Measurements from ENCODE around the gene LARGE1.
"Not testable (repeated sequence)": the region's sequence is repeated elsewhere in the genome, so short reads cannot be mapped to it uniquely, and the experiment has no call there.

The LARGE1 gene

DNA sequence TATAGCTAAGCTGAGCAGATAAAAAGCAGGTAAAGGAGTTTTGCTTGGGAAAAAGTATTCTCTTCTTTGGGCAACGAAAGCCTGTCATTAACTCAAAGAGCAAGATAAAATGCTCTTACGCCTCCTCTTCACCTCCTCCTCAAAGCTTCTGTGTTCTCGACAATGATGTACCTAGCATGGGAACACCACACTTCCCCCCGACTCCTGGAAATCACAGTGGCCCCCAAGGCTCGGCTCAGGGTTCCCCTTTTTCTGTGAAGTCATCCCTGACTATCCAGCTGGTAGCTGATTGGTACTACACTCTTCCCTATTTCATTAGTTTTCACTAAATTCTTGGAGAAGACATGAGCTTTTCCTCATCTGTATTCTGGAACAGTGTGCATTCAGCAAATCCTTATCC is 336.1 kb downstream of the LARGE1 start:
- DNase-seq, result no peak

DNA sequence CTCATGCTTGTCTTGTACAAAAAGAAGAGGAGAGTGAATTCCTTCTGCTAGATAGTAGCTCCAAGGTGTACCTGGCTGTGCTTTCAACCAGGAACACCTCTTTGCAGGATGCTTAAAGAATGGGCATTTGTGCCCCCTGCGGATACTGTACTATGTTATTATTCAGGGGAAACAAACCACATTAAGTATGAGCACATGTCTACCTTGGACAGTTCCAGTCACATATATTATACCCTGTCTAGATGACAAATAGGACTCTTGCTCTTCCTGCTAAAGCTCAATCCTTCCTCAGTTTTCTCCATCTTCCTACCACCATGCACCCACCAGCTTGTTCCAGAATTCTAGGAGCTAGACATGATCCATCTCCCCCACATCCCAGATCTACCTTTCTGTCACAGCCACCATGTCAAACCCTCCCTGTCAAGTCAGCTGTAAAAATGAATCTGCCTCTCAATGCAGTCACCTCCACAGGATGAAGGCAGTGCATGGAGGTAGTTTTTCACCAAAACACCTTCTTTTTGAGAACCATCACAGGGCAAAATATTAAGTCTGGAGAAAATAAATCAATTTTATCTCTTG is 337.4 kb downstream of the LARGE1 start:
- DNase-seq, result no peak

DNA sequence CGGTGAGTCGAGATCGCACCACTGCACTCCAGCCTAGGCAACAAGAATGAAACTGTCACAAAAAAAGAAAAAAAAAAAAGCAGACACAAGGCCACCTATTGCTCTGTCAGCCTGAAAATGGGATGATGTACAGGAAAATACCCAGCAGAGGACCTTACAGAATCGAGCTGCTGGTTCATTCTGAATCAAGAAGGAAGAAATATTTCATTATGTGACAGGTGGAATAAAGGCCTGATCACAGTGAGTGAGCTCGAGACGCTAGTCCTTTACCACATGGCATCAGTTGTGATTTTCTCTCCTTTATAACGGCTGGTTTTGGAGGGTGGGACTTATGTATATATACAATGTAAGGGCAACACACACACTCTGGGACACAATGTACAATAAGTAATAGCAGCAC is 340.0 kb downstream of the LARGE1 start:
- DNase-seq, result no peak

DNA sequence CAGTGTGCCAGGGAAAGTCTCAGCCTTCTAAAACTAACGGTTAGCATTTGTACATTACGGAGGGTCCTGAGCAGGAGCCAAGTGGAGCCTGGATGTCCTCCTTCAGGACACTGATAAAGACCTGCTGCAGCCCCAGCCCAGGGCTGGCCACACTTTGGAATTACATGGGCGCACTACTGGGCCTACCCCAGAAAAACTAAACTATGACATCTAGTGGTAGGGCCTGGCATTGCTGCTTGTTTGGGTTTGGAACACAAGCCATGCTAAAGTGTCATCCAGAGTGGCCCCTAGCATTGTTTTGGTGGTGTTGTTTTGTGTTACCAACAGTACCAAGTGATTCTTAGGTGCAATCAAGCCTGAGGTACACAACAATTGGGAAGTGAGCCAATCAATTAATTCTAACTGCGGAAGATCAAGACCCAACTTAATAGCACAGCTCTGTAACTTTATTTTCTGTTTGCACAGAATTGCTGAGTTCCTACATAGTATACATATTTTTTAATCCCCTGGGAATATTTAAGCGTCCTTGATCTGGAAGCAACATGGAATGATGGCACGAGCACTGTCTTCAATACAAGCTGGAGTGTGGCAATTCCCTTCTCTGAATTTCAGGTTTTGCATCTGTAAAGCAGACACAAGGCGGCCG is 340.7 kb downstream of the LARGE1 start:
- peak; percentile 34 to 49 for DNase-seq

DNA sequence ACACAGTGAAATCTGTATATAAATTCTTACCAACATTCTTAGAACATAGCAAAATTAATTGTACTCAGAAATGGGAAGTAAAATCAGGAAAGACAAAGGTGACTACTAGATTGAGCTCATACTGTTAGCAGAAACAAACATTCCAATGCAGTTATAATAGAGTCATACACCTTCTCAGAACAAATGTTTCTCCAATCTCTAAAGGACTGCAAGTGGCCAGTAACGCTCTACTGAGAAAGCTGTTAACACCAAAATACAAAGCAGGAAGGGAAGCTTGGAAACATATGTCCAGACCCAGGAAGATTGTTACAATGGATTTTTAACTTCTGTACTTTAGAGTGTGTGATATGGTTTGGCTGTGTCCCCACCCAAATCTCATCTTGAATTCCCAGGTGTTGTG is 341.5 kb downstream of the LARGE1 start:
- no peak for DNase-seq

DNA sequence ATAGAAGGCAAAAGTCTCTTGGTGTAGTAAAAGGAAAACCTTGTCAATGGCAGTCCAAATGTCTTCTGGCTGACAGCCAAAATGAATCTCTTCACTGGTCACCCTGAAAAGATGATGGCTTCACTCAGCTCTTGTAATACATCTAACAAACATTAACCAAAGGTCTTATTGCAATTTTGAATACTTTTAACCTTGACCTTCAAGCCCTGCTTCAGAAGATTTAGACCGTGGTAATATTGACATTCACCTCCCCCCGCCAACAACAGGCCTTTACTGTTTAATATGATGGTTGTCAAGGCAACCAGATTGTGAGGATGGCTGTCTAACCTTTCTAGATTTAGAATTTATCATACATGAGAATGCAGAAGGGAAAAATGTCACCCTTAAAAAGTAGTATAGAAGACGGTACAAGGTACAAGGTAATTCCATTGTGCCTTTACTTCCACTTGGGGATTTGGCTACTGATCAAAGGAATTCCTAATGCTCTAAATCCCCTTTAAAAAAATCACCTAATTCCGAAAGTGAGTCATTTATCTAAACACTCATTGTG is 342.3 kb downstream of the LARGE1 start:
- DNase-seq, result no peak

DNA sequence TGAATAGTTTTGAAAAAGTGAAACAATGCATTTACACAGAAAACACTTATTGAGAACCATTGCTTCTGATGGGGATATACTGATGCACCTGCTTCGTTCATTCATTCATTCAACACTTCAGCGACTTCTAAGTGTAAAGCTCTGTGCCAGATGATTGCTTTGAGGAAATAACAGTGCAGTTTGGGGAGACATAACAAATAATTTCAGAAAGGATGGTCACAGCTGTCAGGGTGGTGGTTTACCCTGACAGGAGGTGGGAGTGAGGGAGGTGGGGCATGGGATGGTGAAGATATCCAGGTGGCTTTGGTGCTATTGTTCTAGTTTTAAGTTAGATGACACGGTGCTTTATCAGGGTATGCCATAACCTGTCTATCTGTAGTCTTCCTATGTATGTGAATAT is 344.1 kb downstream of the LARGE1 start:
- no peak for DNase-seq

DNA sequence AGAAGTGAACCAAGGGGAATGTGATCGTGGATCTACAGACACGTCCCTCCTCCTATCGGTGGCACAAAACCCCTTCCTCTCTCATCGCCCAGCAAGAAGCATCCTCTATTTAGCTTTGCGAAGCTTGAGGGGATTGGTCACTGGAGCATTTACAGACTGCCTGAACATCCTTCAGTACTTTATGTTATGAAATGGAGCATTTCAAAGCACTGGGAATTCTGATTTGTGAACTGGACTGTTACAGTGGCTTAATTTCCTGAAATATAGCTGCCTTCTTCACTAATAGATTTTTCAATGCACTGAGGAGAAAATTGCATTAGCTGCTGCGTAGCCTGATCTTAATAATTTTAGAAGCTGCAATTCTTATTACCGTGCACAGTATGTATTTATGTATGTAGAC is 344.5 kb downstream of the LARGE1 start:
- no peak for DNase-seq

DNA sequence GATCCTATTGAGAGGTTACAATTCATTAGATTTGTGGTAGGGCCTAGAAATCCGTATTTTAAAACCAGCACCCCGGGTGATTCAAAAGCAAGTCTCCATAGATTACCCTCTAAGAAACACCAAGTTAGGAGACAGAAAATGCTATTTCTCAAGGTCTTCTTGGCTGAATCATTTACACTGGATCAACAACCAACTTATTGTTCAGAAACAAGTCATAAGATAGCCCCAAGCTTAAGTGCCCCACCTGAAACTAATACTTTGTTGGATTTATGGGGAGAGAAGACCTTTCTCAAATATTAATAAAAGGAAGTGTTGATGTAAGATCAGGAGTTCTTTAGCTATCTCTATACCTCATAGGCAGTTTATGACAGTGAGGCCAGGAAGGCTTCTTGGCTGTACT is 345.2 kb downstream of the LARGE1 start:
- DNase-seq, result no peak

DNA sequence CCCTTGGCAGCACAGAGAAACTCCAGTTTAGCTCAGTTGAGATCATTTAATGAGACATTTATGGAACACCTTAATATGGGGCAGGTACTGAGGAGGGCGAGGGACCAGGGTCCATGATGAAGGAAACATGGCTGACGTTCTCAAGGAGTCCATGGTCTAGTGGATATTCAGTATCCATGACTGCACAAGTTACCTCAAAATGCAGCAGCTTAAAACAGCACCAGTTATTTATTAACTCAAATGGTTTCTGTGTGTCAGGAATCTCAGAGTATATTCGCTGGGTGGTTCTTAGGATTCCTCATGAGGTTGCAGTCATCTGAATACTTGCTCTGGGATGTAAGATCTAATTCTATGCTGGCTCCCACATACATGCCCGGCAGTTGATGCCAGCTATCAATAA is 346.8 kb downstream of the LARGE1 start:
- DNase-seq, result no peak

DNA sequence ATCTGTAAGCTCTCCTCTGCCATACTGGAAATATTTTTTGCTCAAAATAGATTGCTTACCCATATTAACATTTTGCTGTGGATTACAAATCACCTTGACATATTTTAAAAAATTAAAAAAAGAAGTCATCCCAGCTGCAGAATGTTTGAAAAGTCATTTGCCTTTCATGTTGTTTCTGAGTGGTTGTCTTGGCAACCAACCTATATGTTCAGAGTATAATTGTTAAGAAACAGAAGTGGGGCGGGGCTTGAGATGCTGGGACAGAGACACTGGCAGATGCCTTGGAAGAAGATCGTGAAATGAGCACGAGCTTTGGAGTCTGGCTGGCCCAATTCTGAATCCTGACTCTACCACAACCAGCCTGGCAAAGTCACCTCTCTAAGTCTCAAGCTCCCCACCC is 348.2 kb downstream of the LARGE1 start:
- DNase-seq, result no peak

DNA sequence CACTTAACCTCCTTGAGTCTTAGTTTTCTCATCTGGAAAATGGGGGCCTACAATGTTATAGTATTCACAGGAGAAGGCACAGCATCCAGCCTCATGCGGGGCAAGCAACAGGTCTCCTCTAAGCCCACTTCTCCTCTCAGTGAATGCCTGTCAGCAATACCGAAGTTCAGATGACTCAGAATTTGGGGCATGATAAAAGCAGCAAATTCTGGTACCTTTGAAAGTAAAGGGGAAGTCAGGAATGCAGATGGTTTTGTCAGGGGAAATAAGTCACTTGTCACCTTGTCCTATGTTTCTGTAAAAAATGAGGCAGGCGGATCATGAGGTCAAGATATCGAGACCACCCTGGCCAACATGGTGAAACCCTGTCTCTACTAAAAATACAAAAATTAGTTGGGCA is 350.2 kb downstream of the LARGE1 start:
- no peak for DNase-seq

DNA sequence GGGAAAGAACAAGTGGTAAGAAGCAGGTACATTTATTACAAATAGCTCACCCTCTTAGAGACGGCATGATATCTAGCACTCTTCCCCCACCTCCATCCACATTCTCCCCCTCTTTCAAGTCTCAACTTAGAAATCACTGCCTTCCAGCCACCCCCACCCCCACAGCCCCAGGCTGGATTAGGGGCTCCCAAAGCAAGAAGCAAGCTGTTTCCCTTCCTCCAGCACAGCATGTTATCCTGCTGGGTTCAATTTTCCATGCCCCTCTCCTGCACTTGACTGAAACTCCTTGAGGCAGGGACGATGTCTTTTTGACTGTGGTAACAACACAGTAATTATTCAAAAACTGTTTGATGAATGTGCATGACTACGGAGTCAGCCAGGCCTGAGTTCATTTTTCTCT is 350.7 kb downstream of the LARGE1 start:
- DNase-seq, result no peak

DNA sequence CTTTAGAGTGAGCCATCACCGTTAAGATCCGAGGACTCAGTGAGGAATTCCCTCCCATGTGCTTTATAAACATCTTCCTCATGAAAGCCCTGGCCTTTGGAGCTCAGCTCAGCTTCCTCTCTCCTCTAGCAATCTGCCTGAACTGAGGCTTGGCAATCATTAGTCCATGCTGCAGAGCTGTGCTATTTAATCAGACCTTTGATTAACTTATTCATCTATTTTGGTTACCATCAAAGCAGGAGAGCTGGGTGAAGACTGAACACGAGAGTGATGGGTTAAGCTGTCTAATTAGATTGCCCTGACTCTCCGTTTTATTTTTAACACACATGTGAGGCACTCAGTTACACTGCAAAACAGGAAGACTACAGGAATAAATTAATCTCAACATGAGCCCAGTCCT is 351.3 kb downstream of the LARGE1 start:
- DNase-seq, result no peak

DNA sequence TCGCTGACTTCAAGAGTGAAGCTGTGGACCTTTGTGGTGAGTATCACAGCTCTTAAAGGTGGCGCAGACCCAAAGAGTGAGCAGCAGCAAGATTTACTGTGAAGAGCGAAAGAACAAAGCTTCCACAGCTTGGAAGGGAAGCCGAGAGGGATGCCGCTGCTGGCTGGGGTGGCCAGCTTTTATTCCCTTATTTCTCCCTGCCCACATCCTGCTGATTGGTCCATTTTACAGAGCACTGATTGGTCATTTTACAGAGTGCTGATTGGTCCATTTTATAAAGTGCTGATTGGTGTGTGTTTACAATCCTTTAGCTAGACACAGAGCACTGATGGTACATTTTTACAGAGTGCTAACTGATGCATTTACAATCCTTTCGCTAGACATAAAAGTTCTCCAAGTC is 353.8 kb downstream of the LARGE1 start:
- DNase-seq, result not testable (repeated sequence)

DNA sequence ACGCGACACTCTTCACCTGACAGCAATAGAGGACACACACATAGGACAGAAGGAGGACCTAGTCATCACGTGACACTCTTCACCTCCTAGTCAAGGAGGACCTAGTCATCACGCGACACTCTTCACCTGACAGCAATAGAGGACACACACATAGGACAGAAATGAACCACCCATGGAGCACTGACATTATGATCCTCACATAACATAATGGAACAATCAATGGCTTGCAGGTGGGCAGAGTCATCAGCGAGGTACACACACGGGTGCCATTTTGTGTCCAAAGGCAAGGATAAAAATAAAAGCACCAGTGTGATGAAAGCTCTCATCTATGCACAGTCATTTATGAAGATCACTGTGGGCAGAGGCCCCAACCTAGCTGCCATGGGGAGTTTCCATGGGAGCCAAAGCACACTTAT is 354.7 kb downstream of the LARGE1 start:
- DNase-seq, result peak in 1 of 2 experiments; percentile 18

DNA sequence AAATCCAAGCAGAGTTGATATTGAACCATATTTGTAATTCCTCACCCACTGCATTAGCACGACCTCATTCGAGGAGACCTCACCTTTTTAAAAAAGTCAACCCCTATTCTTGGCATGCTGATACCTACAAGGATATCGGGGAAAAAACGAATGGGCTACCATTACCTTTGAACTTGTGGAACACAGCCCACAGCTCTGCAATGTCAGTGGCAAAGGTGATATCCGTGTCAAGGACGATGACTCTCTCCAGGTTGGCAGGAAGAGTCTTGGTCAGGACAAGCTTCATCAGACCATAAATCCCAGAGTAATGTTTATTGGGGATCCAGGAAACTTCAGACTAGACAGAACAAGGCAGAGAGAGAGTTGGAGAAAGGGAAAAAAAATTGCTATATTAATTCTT is 355.6 kb downstream of the LARGE1 start:
- no peak for DNase-seq

DNA sequence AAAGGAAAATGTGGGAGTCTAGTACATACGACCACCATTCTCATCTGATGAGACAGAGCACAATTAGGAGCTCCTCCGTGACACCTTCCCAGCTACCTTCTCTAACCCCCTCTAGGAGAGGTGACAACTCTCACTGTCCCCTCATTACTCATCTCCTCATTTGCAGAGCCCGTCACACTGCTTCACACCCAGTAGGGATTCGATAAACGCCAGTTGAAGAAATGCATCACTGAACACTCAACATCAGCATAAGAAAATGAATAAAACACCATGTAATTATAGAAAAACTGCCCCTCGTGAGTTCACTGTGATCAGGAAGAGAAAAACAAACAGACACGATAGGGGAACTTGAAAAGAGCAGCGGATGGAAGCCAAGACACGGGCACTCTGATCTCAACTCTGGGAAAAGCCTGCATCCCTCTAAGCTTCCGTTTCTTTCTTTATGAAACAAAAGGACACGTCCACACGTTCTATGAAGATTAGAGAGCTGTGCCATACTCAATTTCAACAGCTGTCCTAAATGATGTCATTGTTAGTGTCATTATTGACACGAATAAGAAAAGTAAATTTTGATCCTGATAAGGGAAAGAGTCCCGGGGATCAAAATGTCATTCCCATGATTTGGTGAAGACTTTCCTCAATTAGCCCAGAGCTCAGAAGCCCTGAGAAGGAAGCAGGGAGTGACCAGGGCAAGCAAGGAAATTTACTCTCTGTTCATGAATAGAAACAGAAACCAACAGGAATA is 356.9 kb downstream of the LARGE1 start:
- DNase-seq, result no peak

DNA sequence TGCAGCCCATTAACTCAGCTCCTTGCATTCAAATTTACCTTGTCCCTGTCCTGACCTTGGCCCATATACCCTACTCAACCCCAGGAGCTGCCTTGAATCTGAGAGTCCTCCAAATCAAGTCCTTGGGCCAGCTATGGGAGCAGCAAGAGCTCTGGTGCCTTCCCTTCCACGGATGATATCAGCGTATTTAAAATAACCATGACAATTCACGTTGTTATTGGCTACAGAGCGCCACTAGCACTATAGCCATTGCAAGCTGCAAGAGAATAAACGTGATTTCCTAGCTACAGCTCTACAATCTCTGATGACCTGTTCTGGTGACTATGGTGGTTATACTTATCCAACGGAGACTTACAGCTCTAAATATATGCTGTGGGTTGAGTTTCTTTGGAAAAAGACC is 357.8 kb downstream of the LARGE1 start:
- DNase-seq, result no peak

DNA sequence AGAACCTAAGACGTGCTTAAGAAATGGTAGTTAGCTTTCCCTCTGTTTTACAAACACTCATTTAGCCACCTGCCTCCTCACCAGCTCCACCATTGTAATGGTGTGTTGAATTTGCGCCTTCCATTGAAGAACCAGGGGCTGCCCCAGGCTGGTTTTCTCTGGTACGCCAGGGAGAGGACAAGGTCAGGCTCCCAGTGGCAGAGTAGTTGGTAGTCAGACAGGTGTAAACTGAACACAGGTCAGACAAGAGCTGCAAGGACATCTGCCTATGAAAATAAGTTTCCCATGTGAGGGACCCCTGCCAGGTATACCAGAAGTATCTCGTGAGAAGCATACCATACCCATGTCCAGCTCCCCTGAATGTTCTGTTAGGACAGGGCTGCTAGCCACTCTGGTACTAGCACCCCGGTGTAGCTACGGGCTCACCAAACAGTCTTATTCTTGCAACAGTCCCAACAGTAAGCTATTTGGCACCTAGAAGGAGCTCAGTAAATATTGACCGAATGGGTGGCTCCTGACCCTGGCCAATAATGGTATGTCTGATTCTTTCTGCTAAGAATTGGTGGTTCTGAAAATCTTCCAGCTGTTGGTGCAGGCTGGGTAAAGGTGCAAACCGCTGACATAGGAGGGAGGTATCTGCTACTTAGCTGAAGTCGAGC is 359.0 kb downstream of the LARGE1 start:
- DNase-seq, result no peak

DNA sequence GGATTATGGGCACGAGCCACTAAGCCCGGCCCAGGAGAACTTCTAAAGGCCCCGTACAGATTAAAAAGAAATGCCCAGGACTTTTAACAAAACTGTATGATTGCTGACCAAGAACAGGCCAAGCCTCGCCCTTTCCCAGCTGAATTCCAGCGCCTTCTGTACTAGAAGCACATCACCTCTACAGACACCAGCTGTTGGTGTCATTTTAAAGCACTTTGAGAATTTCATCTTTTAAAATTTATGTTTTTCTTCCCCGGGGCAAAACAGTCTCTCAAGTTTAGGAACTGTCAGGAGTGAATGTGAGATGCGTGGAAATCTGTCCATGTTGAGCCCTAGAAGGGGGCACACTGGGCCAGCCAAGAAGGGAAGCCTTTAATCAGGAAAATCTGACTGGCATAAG is 362.4 kb downstream of the LARGE1 start:
- no peak for DNase-seq

DNA sequence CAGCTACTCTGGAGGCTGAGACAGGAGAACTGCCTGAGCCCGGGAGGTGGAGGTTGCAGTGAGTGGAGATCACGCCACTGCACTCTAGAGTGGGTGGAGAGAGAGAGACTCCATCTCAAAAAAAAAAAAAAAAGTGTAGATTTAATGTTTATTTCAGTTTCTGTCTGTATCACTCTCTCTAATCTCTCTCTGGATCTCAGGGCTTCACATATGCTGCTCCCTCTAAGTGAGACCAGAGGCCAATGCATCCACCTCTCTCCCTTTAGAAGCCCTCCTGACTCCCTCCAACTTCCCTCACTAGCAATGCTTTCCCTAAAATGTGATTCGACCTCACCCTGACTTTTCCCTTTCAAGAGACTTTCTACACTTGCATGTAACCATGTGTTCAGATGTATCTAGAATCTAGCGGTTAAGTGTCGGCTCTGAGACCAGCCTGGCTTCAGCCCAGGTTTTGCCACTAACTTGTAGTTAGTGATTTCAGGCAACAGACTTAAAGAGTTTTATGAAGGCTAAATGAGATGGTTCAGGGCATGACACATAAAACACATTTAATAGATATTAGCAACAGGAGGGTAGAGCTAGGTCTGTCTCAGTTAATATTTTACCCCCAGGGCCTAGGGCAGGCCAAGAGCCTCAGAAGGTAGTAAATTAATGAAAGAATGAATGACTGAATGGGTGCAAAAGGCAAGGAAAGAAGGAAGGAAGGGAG is 364.3 kb downstream of the LARGE1 start:
- DNase-seq, result no peak

DNA sequence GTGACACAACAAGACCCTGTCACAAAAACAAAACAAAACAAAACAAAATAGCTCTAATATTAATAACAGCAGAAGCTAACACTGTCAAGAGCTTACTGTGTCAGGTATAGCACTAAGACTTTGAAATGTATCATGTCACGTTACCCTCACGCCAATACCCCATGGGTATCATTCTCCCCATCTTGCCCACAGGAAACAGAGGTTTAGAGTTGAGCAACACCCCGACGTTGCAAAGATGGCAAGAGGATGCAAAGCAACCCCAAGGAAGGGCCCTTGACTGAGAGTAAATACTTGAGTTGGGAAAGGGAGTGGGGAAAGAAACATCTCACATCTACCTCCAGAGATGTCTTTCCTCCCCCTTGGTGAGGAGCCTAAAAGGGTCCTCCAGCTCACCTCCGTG is 366.8 kb downstream of the LARGE1 start:
- DNase-seq, result no peak

Measured in activated T-cell treated with anti-CD3 and anti-CD28 coated beads, Interleukin-2, amount 50 U/mL, for 48 hours (primary cell).